ENCODE results near the gene FBXO11.

DNA sequence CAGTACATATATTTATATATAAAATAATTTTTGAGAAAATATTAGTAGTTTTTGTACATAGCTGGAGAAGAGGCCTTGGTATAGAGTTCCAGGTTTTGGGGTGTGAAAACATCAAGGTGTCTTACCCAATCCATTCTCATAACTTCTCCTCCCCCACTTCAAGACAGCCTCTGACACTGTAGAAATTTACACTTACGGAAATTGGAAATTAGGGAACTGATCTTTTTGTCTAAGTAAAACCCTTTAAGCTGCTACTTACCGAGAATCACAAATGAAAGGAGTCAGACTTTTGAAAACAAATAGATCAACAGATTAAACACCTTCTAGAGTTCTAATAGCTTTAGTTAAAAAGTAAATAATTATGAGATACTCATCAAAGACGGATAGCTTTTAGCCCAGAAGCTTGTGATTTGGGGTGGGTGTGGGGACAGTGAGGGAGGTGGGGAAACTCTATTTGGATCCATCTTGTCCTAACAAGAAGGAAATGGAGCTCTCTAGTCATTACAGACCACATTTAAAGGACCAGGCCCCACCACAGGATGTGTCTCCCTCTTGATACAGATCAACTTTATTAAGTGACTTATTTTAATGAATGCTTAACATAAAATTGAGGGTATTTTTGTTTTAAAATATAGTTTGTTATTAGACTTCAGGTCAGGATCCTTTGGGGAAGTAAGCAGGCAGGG lies 11.1 kb upstream of the FBXO11 start:
- TF ChIP-seq, protein P1, sequence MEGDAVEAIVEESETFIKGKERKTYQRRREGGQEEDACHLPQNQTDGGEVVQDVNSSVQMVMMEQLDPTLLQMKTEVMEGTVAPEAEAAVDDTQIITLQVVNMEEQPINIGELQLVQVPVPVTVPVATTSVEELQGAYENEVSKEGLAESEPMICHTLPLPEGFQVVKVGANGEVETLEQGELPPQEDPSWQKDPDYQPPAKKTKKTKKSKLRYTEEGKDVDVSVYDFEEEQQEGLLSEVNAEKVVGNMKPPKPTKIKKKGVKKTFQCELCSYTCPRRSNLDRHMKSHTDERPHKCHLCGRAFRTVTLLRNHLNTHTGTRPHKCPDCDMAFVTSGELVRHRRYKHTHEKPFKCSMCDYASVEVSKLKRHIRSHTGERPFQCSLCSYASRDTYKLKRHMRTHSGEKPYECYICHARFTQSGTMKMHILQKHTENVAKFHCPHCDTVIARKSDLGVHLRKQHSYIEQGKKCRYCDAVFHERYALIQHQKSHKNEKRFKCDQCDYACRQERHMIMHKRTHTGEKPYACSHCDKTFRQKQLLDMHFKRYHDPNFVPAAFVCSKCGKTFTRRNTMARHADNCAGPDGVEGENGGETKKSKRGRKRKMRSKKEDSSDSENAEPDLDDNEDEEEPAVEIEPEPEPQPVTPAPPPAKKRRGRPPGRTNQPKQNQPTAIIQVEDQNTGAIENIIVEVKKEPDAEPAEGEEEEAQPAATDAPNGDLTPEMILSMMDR (conservative IDR thresholded peaks at IDR 0.05): no peak
- no peak for TF ChIP-seq EZH2 (IDR thresholded peaks at IDR 0.05; ENCODE audit: low read depth)

Measured in PC-9 (cell line).